NCI-H2196 (cell line): Measurements from ENCODE around the gene ATP6V0D1.
A peak's percentile ranks its signal among the peaks of the same experiment; 100 is the strongest.

ENCODE experiments used
- DNase-seq: peaks from one replicate; lab custom pipeline; 2025; ENCODE audit not compliant: unreplicated experiment; lab: John Stamatoyannopoulos, UW

Gene ATP6V0D1

GRCh38 chr16:67409631-67410030 is 71.3 kb downstream of the ATP6V0D1 start:
- DNase-seq: no peak

- no peak for DNase-seq
Observed at GRCh38 chr16:67407788-67408452, 73.0 kb downstream of the ATP6V0D1 start.

- DNase-seq: no peak
Observed at GRCh38 chr16:67407176-67407787, 73.7 kb downstream of the ATP6V0D1 start.

- DNase-seq: no peak
Observed at GRCh38 chr16:67406111-67406971, 74.6 kb downstream of the ATP6V0D1 start.

GRCh38 chr16:67405336-67405735 is 75.6 kb downstream of the ATP6V0D1 start:
- no peak for DNase-seq

- no peak for DNase-seq
Observed at GRCh38 chr16:67404740-67405226, 76.2 kb downstream of the ATP6V0D1 start.

- no peak for DNase-seq
Observed at GRCh38 chr16:67403976-67404555, 76.9 kb downstream of the ATP6V0D1 start.

- DNase-seq: no peak
Observed at GRCh38 chr16:67400901-67401300, 80.1 kb downstream of the ATP6V0D1 start.

- DNase-seq: peak; percentile 47
Observed at GRCh38 chr16:67399749-67400704, 80.9 kb downstream of the ATP6V0D1 start.

- DNase-seq: no peak
Observed at GRCh38 chr16:67399218-67399733, 81.7 kb downstream of the ATP6V0D1 start.

GRCh38 chr16:67398546-67399217 is 82.3 kb downstream of the ATP6V0D1 start:
- no peak for DNase-seq

- DNase-seq: no peak
Observed at GRCh38 chr16:67397812-67398545, 83.0 kb downstream of the ATP6V0D1 start.

- no peak for DNase-seq
Observed at GRCh38 chr16:67397036-67397801, 83.7 kb downstream of the ATP6V0D1 start.

GRCh38 chr16:67396159-67397035 is 84.6 kb downstream of the ATP6V0D1 start:
- peak; percentile 86 for DNase-seq

- DNase-seq: peak; percentile 43
Observed at GRCh38 chr16:67395458-67396158, 85.3 kb downstream of the ATP6V0D1 start.

- no peak for DNase-seq
Observed at GRCh38 chr16:67395105-67395457, 85.9 kb downstream of the ATP6V0D1 start.
